H1 (cell line): Measurements from ENCODE around the gene SSX2IP.
A peak's percentile ranks its signal among the peaks of the same experiment; 100 is the strongest.

Experiments
- CTCF ChIP-seq, 3 experiments: IDR thresholded peaks; 1 replicate in 2 of 3; 2 replicates in 1 of 3; pipeline versions ENCODE4 v1.5.1 to v1.6.1; 2011; ENCODE audit warnings: low read length in 3 of 3, mild to moderate bottlenecking in 3 of 3, inconsistent platforms in 2 of 3, low read depth in 1 of 3, moderate library complexity in 1 of 3; ENCODE audit not compliant: insufficient read depth in 1 of 3; ENCODE audit errors: control extremely low read depth in 1 of 3
- EZH2 ChIP-seq: fragments of 200-600 bp; sonication (generic); IDR thresholded peaks from 2 replicates; pipeline ENCODE4 v1.7.1; 2012; ENCODE audit warnings: low read depth, mild to moderate bottlenecking, moderate library complexity, low read length, inconsistent platforms; ENCODE audit not compliant: severe bottlenecking
- FOSL1 ChIP-seq: IDR thresholded peaks from 2 replicates; pipeline ENCODE4 v1.6.1; 2011; ENCODE audit warnings: mild to moderate bottlenecking, low read depth, low read length, moderate library complexity; ENCODE audit not compliant: insufficient read depth
- GTF2F1 ChIP-seq: IDR thresholded peaks from 2 replicates; pipeline ENCODE4 v1.6.1; 2012; ENCODE audit warnings: low read depth, low read length, improper control_type of control experiment, borderline replicate concordance
- KDM1A ChIP-seq: fragments of 200-600, 300-600 bp; sonication (generic); IDR thresholded peaks from 2 replicates; pipeline ENCODE4 v1.7.1; 2016; ENCODE audit warnings: mild to moderate bottlenecking, low read length, borderline replicate concordance
- MAFK ChIP-seq: IDR thresholded peaks from 2 replicates; pipeline ENCODE4 v1.6.1; 2012; ENCODE audit warnings: low read depth, mild to moderate bottlenecking, improper control_type of control experiment, low read length
- MAX ChIP-seq: IDR thresholded peaks from 2 replicates; pipeline ENCODE4 v1.6.1; 2012; ENCODE audit warnings: inconsistent platforms
- POLR2A ChIP-seq, 2 experiments: IDR thresholded peaks; 1 replicate in 1 of 2; 2 replicates in 1 of 2; pipeline ENCODE4 v1.6.1; 2011; ENCODE audit warnings: low read depth in 2 of 2, low read length in 2 of 2, mild to moderate bottlenecking in 2 of 2; ENCODE audit errors: control extremely low read depth in 1 of 2
- POLR2AphosphoS5 ChIP-seq: IDR thresholded peaks from 2 replicates; pipeline ENCODE4 v1.6.1; 2011; ENCODE audit warnings: low read depth, low read length
- RAD21 ChIP-seq, 2 experiments: IDR thresholded peaks in 1 of 2; conservative IDR thresholded peaks in 1 of 2; 2 replicates each; pipeline ENCODE4 v1.6.1; 2011; ENCODE audit warnings: low read depth in 2 of 2, low read length in 2 of 2, improper control_type of control experiment in 1 of 2, inconsistent platforms in 1 of 2, mild to moderate bottlenecking in 1 of 2, moderate library complexity in 1 of 2

GRCh38 chr1:84668185-84668584 lies 22.1 kb downstream of the SSX2IP start:
- no peak for TF ChIP-seq EZH2
- no peak for TF ChIP-seq POLR2AphosphoS5
- TF ChIP-seq CTCF (IDR thresholded peaks at IDR 0.05; ENCODE audit: control extremely low read depth in 1 of 3, insufficient read depth in 1 of 3, low read depth in 1 of 3, low read length in 3 of 3) = peak in 2 of 3 experiments; percentile 44 to 47; a peak in 2 of 4 replicates
- TF ChIP-seq FOSL1 = no peak
- no peak for TF ChIP-seq MAFK
- TF ChIP-seq POLR2A (IDR thresholded peaks at IDR 0.05; ENCODE audit: control extremely low read depth in 1 of 2, low read depth in 2 of 2, low read length in 2 of 2) = no peak
- peak; percentile 64 to 76 for TF ChIP-seq RAD21 (IDR thresholded peaks at IDR 0.05 in 1 of 2, conservative IDR thresholded peaks at IDR 0.05 in 1 of 2; ENCODE audit: low read depth in 2 of 2, low read length in 2 of 2)
- TF ChIP-seq MAX = no peak
- TF ChIP-seq GTF2F1 = no peak
- no peak for TF ChIP-seq KDM1A
